Stimulated activated CD4-positive, alpha-beta T cell treated with anti-CD3 and anti-CD28 coated beads, Interleukin-4, amount 100 ng/mL, for 48 hours (primary cell): ENCODE results near the gene GABBR1.

Source experiments
- DNase-seq, 2 donors: peaks; one replicate each; pipeline ENCODE4 v3.0.0-alpha.2; 2020; ENCODE audit warnings: low read depth in 2 of 2

The GABBR1 gene

GRCh38 chr6:29620630-29621029 lies 12.4 kb downstream of the GABBR1 start:
- no peak for DNase-seq

GRCh38 chr6:29619578-29620160 lies 13.3 kb downstream of the GABBR1 start:
- no peak for DNase-seq

GRCh38 chr6:29617782-29618554 lies 15.0 kb downstream of the GABBR1 start:
- no peak for DNase-seq

GRCh38 chr6:29611426-29611825 lies 21.6 kb downstream of the GABBR1 start:
- no peak for DNase-seq

GRCh38 chr6:29610540-29610939 lies 22.4 kb downstream of the GABBR1 start:
- no peak for DNase-seq

- no peak for DNase-seq
Observed at GRCh38 chr6:29608131-29608530, 24.9 kb downstream of the GABBR1 start.

GRCh38 chr6:29603930-29604329 lies 29.1 kb downstream of the GABBR1 start:
- no peak for DNase-seq

- no peak for DNase-seq
Observed at GRCh38 chr6:29603456-29603855, 29.5 kb downstream of the GABBR1 start.

GRCh38 chr6:29602564-29603361 lies 30.2 kb downstream of the GABBR1 start:
- DNase-seq = no peak

- no peak for DNase-seq
Observed at GRCh38 chr6:29598172-29598747, 34.7 kb downstream of the GABBR1 start.

GRCh38 chr6:29597184-29597583 lies 35.8 kb downstream of the GABBR1 start:
- DNase-seq = no peak

- DNase-seq = no peak
Observed at GRCh38 chr6:29596381-29596900, 36.5 kb downstream of the GABBR1 start.

GRCh38 chr6:29593199-29593855 lies 39.7 kb downstream of the GABBR1 start:
- no peak for DNase-seq

- no peak for DNase-seq
Observed at GRCh38 chr6:29591677-29592076, 41.3 kb downstream of the GABBR1 start.

GRCh38 chr6:29590218-29590808 lies 42.7 kb downstream of the GABBR1 start:
- no peak for DNase-seq

- DNase-seq = peak; percentile 25 to 27
Observed at GRCh38 chr6:29589423-29590048, 43.4 kb downstream of the GABBR1 start.

GRCh38 chr6:29584821-29585220 lies 48.2 kb downstream of the GABBR1 start, which contains the start of gene OR2H2:
Gene OR2H2, plus strand, starts transcription at chr6:29585121. Its CDS starts 2,824 bp downstream, at chr6:29587945.
- DNase-seq = no peak

- DNase-seq = no peak
Observed at GRCh38 chr6:29577544-29577943, 55.4 kb downstream of the GABBR1 start.

GRCh38 chr6:29576056-29576455 lies 56.9 kb downstream of the GABBR1 start:
- no peak for DNase-seq

GRCh38 chr6:29567991-29568390 lies 65.0 kb downstream of the GABBR1 start:
- DNase-seq = no peak

- DNase-seq = no peak
Observed at GRCh38 chr6:29567541-29567940, 65.4 kb downstream of the GABBR1 start.
